Left ventricle myocardium inferior (tissue), 1 donor: ENCODE results near the gene KAZN. TPM values are rescaled to one million over a fixed set of nuclear protein-coding genes. Genes with fewer than 3 reads are reported as not detected.
"Not testable (repeated sequence)": the region's sequence is repeated elsewhere in the genome, so short reads cannot be mapped to it uniquely, and the experiment has no call there.

Experiments used
- DNase-seq: peaks from one replicate; pipeline ENCODE4 v3.0.0-alpha.2; 2020
- H3K27ac ChIP-seq: fragments of 200-600 bp; replicated peaks from 2 replicates; pipeline ENCODE4 v1.8.0; 2021
- H3K27me3 ChIP-seq: fragments of 200-600 bp; 2 replicates; pipeline ENCODE4 v1.8.0; 2021; ENCODE audit warnings: low read depth
- H3K36me3 ChIP-seq: fragments of 200-600 bp; 2 replicates; pipeline ENCODE4 v1.8.0; 2021
- H3K4me1 ChIP-seq: fragments of 200-600 bp; 2 replicates; pipeline ENCODE4 v1.8.0; 2021
- H3K4me3 ChIP-seq: fragments of 200-600 bp; 2 replicates; pipeline ENCODE4 v1.8.0; 2021; ENCODE audit warnings: mild to moderate bottlenecking, moderate library complexity
- H3K9me3 ChIP-seq: fragments of 200-600 bp; replicated peaks from 2 replicates; pipeline ENCODE4 v1.8.0; 2021
- CTCF ChIP-seq: fragments of 200-600 bp; IDR thresholded peaks from 2 replicates; pipeline ENCODE4 v1.8.0; 2021; ENCODE audit warnings: antibody characterized with exemption, mild to moderate bottlenecking, borderline replicate concordance
- intact Hi-C: fragments of 100-400 bp; cut with micrococcal nuclease; formaldehyde crosslinking; loops from one replicate; pipeline ENCODE4 v1.11.0; 2022
- total RNA-seq: library from RNA; stranded (reverse); fragmentation: NEBNext Ultra II Directional; extraction: Animal tissue kit (Norgen Biotek cat#: 25700); gene quantifications from one replicate; pipeline ENCODE4 v1.2.1, GENCODE V29; 2021
- donor health status: DM: no; HTN: yes; CAD: no; lungs with severe emphysema.

The KAZN gene
- total RNA-seq, 1 donor from 2014 or later = 2.2 TPM

- H3K27ac ChIP-seq = no peak overlapping the region
- TF ChIP-seq CTCF = no peak
- DNase-seq = no peak
- peaks cover 10% of the 10 kb centered on the region for H3K9me3 ChIP-seq
- no peak overlapping the region for H3K4me3 ChIP-seq
- H3K4me1 ChIP-seq = no peaks in the 10 kb centered on the region
- H3K27me3 ChIP-seq = peaks cover 10% of the 10 kb centered on the region
- intact Hi-C loops = no loop called here
- no peaks in the 10 kb centered on the region for H3K36me3 ChIP-seq
Measured at GRCh38 chr1:15132965-15133364, 534.5 kb downstream of the KAZN start.

GRCh38 chr1:15134285-15134684, 535.8 kb downstream of the KAZN start:
- H3K4me1 ChIP-seq = no peaks in the 10 kb centered on the region
- no peak for DNase-seq
- intact Hi-C loops = no loop called here
- peaks cover 10% of the 10 kb centered on the region for H3K9me3 ChIP-seq
- H3K4me3 ChIP-seq = no peak overlapping the region
- peaks cover 10% of the 10 kb centered on the region for H3K27me3 ChIP-seq
- no peaks in the 10 kb centered on the region for H3K36me3 ChIP-seq
- H3K27ac ChIP-seq = no peak overlapping the region
- TF ChIP-seq CTCF = no peak

- H3K9me3 ChIP-seq, H3K4me1 ChIP-seq, H3K36me3 ChIP-seq, H3K27me3 ChIP-seq, H3K4me3 ChIP-seq, H3K27ac ChIP-seq, intact Hi-C loops, DNase-seq: not testable (repeated sequence)
Measured at GRCh38 chr1:15135604-15136003, 537.1 kb downstream of the KAZN start.

GRCh38 chr1:15137809-15138208, 539.3 kb downstream of the KAZN start:
- intact Hi-C loops = no loop called here
- no peak for DNase-seq
- no peak for TF ChIP-seq CTCF
- Histone ChIP-seq H3K4me3 (no peak overlapping the region), H3K27me3 (peaks cover 10% of the 10 kb centered on the region), H3K36me3 (no peaks in the 10 kb centered on the region), H3K27ac (no peak overlapping the region), H3K9me3 (peaks cover 8% of the 10 kb centered on the region), H3K4me1 (peaks cover 9% of the 10 kb centered on the region)

- Histone ChIP-seq H3K9me3 (peaks cover 8% of the 10 kb centered on the region), H3K4me1 (peaks cover 9% of the 10 kb centered on the region), H3K27me3 (no peaks in the 10 kb centered on the region), H3K27ac (peak overlapping the region; percentile 38), H3K4me3 (no peak overlapping the region), H3K36me3 (no peaks in the 10 kb centered on the region)
- DNase-seq = peak; percentile 22
- intact Hi-C loops = no loop called here
- no peak for TF ChIP-seq CTCF
Measured at GRCh38 chr1:15139654-15140350, 541.3 kb downstream of the KAZN start.

- Histone ChIP-seq H3K27ac (no peak overlapping the region), H3K4me1 (peaks cover 9% of the 10 kb centered on the region), H3K36me3 (no peaks in the 10 kb centered on the region), H3K9me3 (peaks cover 8% of the 10 kb centered on the region), H3K4me3 (no peak overlapping the region), H3K27me3 (no peaks in the 10 kb centered on the region)
- peak; percentile 50 for DNase-seq
- intact Hi-C loops = no loop called here
- no peak for TF ChIP-seq CTCF
Measured at GRCh38 chr1:15141935-15142539, 543.6 kb downstream of the KAZN start.
